ENCODE data around the gene ESPNL.

GRCh38 chr2:238084761-238085160 is 15.4 kb upstream of the ESPNL start:
- TF ChIP-seq CTCF (IDR thresholded peaks at IDR 0.05; ENCODE audit: low read depth, low read length, missing input control) (no peak), SP1 (IDR thresholded peaks at IDR 0.05) (no peak), YY1 (IDR thresholded peaks at IDR 0.05) (no peak), NR2F2 (IDR thresholded peaks at IDR 0.05) (no peak), TAF1 (conservative IDR thresholded peaks at IDR 0.05) (no peak), JUND (IDR thresholded peaks at IDR 0.05) (no peak), RAD21 (IDR thresholded peaks at IDR 0.05) (no peak), REST (IDR thresholded peaks at IDR 0.05) (no peak), GABPA (IDR thresholded peaks at IDR 0.05 in 1 of 2, conservative IDR thresholded peaks at IDR 0.05 in 1 of 2) (no peak), HNF4G (IDR thresholded peaks at IDR 0.05) (no peak)
- TF ChIP-seq, protein P1, sequence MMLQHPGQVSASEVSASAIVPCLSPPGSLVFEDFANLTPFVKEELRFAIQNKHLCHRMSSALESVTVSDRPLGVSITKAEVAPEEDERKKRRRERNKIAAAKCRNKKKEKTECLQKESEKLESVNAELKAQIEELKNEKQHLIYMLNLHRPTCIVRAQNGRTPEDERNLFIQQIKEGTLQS (IDR thresholded peaks at IDR 0.05): no peak
- TF ChIP-seq, protein P2, sequence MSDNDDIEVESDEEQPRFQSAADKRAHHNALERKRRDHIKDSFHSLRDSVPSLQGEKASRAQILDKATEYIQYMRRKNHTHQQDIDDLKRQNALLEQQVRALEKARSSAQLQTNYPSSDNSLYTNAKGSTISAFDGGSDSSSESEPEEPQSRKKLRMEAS (IDR thresholded peaks at IDR 0.05): no peak
